OCI-LY3 (cell line): Measurements from ENCODE around the gene NDUFB10.
A peak's percentile ranks its signal among the peaks of the same experiment; 100 is the strongest.

ENCODE experiments used
- CTCF ChIP-seq: fragments of 200-600, 300-600 bp; sonication (generic); IDR thresholded peaks from 2 replicates; pipeline ENCODE4 v1.5.1; 2014; ENCODE audit warnings: antibody characterized with exemption, low read length, low read depth
- EZH2phosphoT487 ChIP-seq: fragments of 200-600 bp; shearing (Covaris generic); IDR thresholded peaks from 2 replicates; pipeline ENCODE4 v1.6.1; 2018; ENCODE audit warnings: antibody characterized with exemption, mixed run types, low read depth

GRCh38 chr16:1923299-1924034 is 35.9 kb upstream of the NDUFB10 start:
- TF ChIP-seq CTCF (peak; percentile 12; the same call in 1 of the 2 replicates), EZH2phosphoT487 (no peak)
